ENCODE measurements around the gene SLC38A6.

- TF ChIP-seq CTCF (IDR thresholded peaks at IDR 0.05 in 2 of 3, conservative IDR thresholded peaks at IDR 0.05 in 1 of 3; ENCODE audit: insufficient read depth in 2 of 3, low read depth in 1 of 3, low read length in 3 of 3) (no peak), HNRNPUL1 (IDR thresholded peaks at IDR 0.05; ENCODE audit: low read length) (no peak), ARNT (IDR thresholded peaks at IDR 0.05) (no peak), NR0B1 (IDR thresholded peaks at IDR 0.05; ENCODE audit: partially characterized antibody) (no peak), TCF7 (IDR thresholded peaks at IDR 0.05; ENCODE audit: borderline replicate concordance) (no peak)
Measured at GRCh38 chr14:60958146-60958545, 22.9 kb upstream of the SLC38A6 start.

Measured in K562 (cell line).